ENCODE measurements around the gene SOD2.

DNA sequence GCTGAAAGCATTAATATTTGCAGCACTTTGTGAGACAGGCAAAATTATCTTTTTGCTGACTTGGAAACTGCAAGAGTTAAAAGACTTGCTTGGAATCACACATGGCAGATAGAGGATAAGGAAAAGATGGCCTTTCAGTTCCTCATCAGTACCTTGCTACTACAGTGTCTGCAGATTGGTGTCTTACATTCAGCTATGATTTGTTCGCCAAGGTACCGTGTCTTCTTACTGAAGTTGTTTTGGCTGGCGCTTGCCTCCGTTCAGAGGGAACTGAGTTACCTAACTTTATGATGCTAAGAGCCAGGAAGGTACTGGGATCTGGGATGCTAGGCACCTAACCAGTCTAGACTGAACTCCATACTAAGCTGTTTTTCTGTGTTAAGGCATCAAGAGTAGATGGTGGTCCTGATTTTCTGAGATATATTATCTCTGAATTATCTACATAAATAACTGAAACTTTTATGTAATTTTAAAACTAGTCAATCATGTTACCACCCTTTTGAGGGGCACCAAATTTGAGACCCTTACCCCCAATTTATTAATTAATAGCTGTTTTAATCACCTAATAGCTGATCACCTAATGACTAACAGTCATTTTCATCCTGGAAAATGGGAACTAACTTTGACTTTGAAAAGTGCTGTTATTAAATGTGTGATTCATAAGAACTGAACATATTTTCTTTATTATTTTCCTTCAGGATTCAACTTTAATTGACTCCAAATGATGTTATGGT lies 36.7 kb upstream of the SOD2 start:
- TF ChIP-seq, protein P1, sequence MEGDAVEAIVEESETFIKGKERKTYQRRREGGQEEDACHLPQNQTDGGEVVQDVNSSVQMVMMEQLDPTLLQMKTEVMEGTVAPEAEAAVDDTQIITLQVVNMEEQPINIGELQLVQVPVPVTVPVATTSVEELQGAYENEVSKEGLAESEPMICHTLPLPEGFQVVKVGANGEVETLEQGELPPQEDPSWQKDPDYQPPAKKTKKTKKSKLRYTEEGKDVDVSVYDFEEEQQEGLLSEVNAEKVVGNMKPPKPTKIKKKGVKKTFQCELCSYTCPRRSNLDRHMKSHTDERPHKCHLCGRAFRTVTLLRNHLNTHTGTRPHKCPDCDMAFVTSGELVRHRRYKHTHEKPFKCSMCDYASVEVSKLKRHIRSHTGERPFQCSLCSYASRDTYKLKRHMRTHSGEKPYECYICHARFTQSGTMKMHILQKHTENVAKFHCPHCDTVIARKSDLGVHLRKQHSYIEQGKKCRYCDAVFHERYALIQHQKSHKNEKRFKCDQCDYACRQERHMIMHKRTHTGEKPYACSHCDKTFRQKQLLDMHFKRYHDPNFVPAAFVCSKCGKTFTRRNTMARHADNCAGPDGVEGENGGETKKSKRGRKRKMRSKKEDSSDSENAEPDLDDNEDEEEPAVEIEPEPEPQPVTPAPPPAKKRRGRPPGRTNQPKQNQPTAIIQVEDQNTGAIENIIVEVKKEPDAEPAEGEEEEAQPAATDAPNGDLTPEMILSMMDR (IDR thresholded peaks at IDR 0.05 in 4 of 5, conservative IDR thresholded peaks at IDR 0.05 in 1 of 5): no peak
- no peak for TF ChIP-seq POLR2A (IDR thresholded peaks at IDR 0.05)
